Suprapubic skin (tissue), 4 donors: ENCODE data around the gene C1orf167.
"Not testable (repeated sequence)": the region's sequence is repeated elsewhere in the genome, so short reads cannot be mapped to it uniquely, and the experiment has no call there.

Experiments
- CTCF ChIP-seq, 2 donors: fragments of 200-600 bp in 1 of 2; fragments of 450-650 bp in 1 of 2; sonication (generic) in 1 of 2; IDR thresholded peaks; one replicate each; pipeline ENCODE4 v1.5.1; 2016 to 2019; ENCODE audit warnings: antibody characterized with exemption in 2 of 2, mild to moderate bottlenecking in 1 of 2, moderate library complexity in 1 of 2
- EP300 ChIP-seq: sonication (generic); formaldehyde crosslinking; IDR thresholded peaks from one replicate; pipeline ENCODE4 v1.6.1; 2017; ENCODE audit warnings: antibody characterized with exemption
- POLR2A ChIP-seq, 2 donors: fragments of 450-650 bp; IDR thresholded peaks; one replicate each; pipeline ENCODE4 v1.6.1; 2017; ENCODE audit warnings: antibody characterized with exemption in 2 of 2, mild to moderate bottlenecking in 2 of 2, moderate library complexity in 2 of 2
- POLR2AphosphoS5 ChIP-seq, 3 donors: sonication (generic); formaldehyde crosslinking; IDR thresholded peaks; one replicate each; pipeline ENCODE4 v1.6.1; 2017; ENCODE audit warnings: antibody characterized with exemption in 3 of 3

- not testable (repeated sequence) for TF ChIP-seq CTCF (IDR thresholded peaks at IDR 0.05); EP300; POLR2AphosphoS5 (IDR thresholded peaks at IDR 0.05); POLR2A (IDR thresholded peaks at IDR 0.05)
Observed at GRCh38 chr1:11803924-11804665, 42.1 kb downstream of the C1orf167 start.
